Putamen (tissue), 1 donor: Measurements from ENCODE around the gene CFAP92.

Experiments used
- DNase-seq: peaks from one replicate; pipeline ENCODE4 v3.0.0-alpha.2; 2016; ENCODE audit warnings: low spot score

Gene CFAP92

GRCh38 chr3:129006864-129007263, 13.0 kb upstream of the CFAP92 start:
- DNase-seq = no peak

GRCh38 chr3:129005526-129006303, 11.8 kb upstream of the CFAP92 start:
- no peak for DNase-seq

GRCh38 chr3:129004639-129005295, 10.9 kb upstream of the CFAP92 start:
- DNase-seq = no peak

GRCh38 chr3:129003578-129004112, 9.8 kb upstream of the CFAP92 start:
- peak; percentile 20 for DNase-seq

- no peak for DNase-seq
Observed at GRCh38 chr3:129002573-129003569, 9.0 kb upstream of the CFAP92 start.

- DNase-seq = no peak
Observed at GRCh38 chr3:129001806-129002572, 8.1 kb upstream of the CFAP92 start.

GRCh38 chr3:129001101-129001805, 7.4 kb upstream of the CFAP92 start, which contains the start of gene EFCC1:
EFCC1 (plus strand) TSS chr3:129001304; CDS start chr3:129001629, 325 bp downstream.
- DNase-seq = no peak

GRCh38 chr3:129000742-129001100, 6.8 kb upstream of the CFAP92 start:
- DNase-seq = no peak

- DNase-seq = no peak
Observed at GRCh38 chr3:128999102-128999501, 5.2 kb upstream of the CFAP92 start.

- DNase-seq = no peak
Observed at GRCh38 chr3:128998561-128998960, 4.7 kb upstream of the CFAP92 start.

- no peak for DNase-seq
Observed at GRCh38 chr3:128997486-128998133, 3.7 kb upstream of the CFAP92 start.

GRCh38 chr3:128996726-128997125, 2.9 kb upstream of the CFAP92 start:
- no peak for DNase-seq

GRCh38 chr3:128996200-128996599, 2.3 kb upstream of the CFAP92 start:
- no peak for DNase-seq

GRCh38 chr3:128995737-128996136, 1.9 kb upstream of the CFAP92 start:
- no peak for DNase-seq

GRCh38 chr3:128994581-128995546, 988 bp upstream of the CFAP92 start:
- DNase-seq = no peak

- DNase-seq = no peak
Observed at GRCh38 chr3:128994173-128994512, 267 bp upstream of the CFAP92 start.

- DNase-seq = no peak
Observed at GRCh38 chr3:128992926-128993460, 883 bp downstream of the CFAP92 start.

GRCh38 chr3:128991355-128991895, 2.5 kb downstream of the CFAP92 start:
- DNase-seq = no peak
